C4-2B (cell line): ENCODE data around the gene DNAJC17.

Experiments
- ZFX ChIP-seq: fragments of 450-650 bp; IDR thresholded peaks from 2 replicates; pipeline ENCODE4 v1.6.1; 2017
- TF ChIP-seq, protein P1 (sequence below): fragments of 450-650 bp; conservative IDR thresholded peaks from 2 replicates; pipeline ENCODE4 v1.5.1; 2017; ENCODE audit warnings: mild to moderate bottlenecking

DNA sequence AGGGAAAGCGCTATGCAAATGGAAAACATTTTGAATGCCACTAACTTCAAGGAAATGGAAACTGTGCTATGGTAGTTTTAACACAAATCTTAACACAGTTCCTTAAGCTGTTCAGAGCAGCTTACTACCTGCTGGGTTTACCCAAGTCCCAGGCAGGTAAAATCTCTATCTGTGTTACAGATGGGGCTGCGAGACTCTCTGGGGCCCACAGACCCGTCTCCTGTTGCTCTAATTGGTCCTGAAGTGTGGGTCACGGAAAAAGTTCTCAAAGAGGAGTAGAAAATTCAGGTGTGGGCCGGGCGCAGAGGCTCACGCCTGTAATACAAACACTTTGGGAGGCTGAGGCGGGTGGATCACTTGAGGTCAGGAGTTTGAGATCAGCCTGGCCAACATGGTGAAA, 17.3 kb downstream of the DNAJC17 start:
- TF ChIP-seq, protein P1, sequence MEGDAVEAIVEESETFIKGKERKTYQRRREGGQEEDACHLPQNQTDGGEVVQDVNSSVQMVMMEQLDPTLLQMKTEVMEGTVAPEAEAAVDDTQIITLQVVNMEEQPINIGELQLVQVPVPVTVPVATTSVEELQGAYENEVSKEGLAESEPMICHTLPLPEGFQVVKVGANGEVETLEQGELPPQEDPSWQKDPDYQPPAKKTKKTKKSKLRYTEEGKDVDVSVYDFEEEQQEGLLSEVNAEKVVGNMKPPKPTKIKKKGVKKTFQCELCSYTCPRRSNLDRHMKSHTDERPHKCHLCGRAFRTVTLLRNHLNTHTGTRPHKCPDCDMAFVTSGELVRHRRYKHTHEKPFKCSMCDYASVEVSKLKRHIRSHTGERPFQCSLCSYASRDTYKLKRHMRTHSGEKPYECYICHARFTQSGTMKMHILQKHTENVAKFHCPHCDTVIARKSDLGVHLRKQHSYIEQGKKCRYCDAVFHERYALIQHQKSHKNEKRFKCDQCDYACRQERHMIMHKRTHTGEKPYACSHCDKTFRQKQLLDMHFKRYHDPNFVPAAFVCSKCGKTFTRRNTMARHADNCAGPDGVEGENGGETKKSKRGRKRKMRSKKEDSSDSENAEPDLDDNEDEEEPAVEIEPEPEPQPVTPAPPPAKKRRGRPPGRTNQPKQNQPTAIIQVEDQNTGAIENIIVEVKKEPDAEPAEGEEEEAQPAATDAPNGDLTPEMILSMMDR = no peak
- no peak for TF ChIP-seq ZFX
